NOMO-1 (cell line): ENCODE results near the gene BRICD5.
"Not testable (repeated sequence)": the region's sequence is repeated elsewhere in the genome, so short reads cannot be mapped to it uniquely, and the experiment has no call there.

ENCODE experiments used
- DNase-seq, 2 experiments: peaks; one replicate each; lab custom pipeline; 2025; ENCODE audit not compliant: unreplicated experiment in 2 of 2; lab: John Stamatoyannopoulos, UW

The BRICD5 gene

DNA sequence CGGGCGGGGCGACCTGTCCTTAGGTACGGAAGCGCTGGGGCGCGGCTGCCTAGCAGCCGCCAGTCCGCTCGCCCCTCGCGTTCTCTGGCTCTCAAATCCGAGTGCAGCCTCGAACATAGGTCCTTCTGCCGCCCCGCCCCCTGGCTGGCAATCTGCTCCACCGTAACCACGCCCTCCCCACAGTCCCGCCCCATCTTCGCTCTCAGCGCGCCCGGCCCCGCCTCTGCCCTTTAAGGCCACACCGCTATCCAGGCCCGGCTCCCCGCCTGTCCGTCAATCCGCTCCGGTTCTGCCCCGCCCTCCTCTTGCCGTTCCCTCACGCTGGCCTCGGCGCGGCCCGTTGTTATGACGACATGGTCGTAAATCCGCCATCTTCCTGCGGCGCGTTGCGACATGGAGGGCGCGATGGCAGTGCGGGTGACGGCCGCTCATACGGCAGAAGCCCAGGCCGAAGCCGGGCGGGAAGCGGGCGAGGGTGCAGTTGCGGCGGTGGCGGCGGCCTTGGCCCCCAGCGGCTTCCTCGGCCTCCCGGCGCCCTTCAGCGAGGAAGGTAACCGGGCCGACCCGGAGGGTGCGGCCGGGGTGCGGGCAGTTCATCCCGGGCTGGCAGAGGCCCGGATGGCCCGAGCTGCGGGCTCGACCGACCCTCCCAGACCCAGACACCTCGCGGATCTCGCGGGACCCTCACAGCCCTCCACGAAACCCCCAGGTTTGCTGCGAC, 12.7 kb upstream of the BRICD5 start, which contains the start of gene E4F1:
Gene E4F1 (plus strand): TSS at position 371 of the 721 bp plus-strand sequence. CDS start 23 bp downstream, at position 394.
- DNase-seq = peak; percentile 99 to 100

DNA sequence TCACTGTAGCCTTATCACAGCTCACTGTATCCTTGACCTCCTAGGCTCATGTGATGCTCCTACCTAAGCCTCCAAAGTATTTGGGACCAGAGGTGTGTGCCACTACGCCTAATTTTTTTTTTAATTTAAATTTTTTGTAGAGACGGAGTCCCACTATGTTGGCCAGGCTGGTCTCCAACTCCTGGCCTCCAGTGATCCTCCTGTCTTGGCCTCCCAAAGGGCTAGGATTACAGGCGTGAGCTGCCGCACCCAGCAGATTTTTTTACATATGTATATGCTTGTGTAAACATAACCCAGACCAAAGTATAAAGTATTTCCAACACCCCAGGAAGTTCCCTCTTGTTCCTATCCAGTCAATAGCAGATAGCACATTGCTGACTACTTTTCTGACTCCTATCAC, 5.7 kb upstream of the BRICD5 start:
- DNase-seq = no peak

DNA sequence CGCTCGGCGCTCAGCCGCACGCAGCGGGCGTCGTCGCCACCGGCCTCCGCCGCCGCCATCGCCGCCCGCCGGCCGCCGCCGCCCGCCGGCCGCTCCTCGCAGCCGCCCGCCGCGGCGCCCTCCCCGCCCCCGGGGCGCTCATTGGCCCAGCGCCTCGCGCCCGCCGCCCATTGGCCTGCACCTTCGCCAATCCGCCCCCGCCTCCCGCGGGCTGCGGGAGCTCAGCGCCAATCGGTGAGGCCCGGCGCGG, 4.0 kb upstream of the BRICD5 start, which contains the start of gene PGP:
Gene PGP (minus strand): TSS at position 122 of the 250 bp plus-strand sequence. CDS start 63 bp downstream, at position 59.
- DNase-seq = no peak

DNA sequence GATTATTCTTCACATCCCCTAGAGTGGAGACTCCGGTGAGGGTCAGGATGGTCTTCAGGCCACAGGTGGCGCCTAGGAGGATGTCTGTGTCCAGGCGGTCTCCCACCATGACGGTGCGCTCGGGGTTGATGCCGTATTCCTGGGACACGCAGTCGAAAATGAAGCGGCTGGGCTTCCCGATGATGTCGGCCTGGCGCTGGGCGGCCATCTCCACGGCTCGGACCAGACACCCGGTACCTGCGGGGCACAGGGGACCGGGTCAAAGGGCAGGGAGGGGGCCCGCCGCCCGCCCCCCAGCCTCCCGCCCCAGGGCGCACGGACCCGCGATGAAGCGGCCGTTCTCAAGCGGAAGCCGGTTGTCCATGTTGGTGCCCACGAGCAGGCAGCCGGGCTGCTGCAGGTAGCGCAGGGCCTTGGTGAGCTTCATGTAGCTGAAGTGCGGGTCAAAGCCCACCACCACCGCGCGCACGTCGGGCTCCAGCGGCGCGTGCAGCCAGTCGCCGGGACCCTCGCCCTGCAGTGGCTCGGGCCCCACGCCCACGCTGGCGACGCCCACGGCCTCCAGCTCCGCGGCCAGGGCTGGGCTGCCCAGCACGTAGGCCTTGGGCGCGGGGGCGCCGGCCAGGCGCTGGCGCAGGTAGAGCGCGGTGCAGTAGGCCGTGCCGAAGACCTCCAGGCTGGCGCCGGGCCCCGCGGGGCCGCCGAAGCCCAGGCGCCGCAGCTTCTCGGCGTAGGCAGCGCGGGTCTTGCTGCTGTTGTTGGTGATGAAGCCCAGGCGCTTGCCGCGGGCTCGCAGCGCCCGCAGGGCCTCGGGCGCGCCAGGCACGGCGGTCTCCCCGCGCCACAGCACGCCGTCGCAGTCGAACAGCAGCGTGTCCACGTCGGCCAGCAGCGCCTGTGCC, 3.4 kb upstream of the BRICD5 start:
- DNase-seq = peak in 1 of 2 experiments; percentile 5

DNA sequence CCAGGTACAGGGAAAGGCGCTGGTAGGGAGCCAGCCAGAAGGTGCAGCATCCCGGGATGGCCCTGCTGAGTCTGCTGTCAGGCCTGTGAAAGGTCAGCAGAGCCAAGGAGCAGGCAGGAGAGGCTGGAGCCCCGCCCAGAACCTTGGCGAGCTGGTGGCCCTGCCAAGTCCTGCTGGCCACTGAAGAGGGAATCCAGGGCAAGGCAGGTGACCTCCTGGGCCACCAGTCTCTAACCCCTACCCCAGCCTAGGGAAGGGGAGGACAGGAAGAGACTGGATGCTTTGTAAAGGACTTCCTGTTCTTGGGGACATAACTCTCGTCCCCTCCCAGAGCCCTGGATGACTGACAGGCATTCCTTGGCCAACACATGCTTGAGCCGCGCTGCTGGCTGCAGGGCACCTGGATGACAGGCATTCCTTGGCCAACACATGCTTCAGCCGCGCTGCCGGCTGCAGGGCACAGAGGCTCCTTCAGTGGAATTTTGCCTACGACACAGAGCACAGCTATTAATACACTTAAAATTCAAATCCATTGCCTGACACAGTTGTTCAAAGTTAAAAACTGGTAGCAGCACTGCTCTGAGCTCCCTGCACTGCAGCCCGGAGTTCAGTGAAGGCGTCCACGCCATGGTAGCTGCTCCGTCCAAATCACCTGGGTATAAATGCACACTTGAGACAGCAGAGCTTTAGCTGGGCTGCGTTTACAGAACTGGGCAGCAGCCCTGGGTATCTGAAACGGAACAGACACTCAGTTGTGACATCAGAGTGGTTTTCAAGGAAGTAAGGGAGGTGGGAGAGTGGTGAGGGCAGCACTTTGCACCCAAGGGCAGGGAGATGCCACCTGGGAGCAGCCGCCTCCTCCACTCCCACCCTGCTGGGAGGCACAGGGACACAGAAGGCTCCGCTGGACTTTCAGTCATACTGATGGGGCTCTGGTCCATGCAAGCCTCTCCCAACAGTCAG, 2.0 kb upstream of the BRICD5 start:
- peak; percentile 33 to 50 for DNase-seq

DNA sequence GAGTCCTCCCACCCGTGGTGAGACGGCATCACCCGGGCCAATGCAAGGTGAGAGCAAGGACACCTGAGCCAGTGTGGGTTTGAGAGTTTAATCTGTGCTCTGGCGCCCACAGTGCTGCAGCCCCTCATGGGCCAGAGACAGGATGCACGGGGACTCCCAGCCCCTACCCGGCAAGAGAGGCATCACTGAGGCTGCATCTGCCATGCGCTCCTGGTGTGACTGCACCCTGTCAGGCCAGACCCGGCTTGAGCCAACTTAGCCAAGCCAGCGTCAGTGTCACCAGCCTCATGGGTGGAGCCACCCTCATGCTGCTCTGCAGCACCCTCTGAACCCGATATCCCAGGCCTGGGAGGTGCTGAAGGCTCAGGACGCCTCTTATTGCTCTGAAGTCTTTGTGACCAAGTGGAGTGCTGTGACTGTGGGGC, 1.3 kb upstream of the BRICD5 start:
- DNase-seq = no peak

DNA sequence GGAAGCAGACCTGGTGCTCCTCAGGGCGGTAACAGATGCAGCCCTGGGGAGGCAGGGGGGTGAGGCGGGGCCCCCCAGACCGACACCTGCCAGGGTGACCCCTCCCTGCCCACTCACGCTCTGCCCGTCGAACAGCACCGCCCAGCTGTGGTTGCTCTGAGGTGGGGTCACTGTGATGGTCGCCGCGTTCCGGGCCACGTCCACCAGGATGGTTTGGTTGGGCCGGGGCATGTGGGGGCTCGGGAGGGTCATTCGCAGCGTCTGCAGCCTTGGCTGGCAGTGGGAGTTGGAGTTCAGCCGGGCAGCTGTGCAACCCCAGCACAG, 692 bp downstream of the BRICD5 start:
- DNase-seq = no peak

DNA sequence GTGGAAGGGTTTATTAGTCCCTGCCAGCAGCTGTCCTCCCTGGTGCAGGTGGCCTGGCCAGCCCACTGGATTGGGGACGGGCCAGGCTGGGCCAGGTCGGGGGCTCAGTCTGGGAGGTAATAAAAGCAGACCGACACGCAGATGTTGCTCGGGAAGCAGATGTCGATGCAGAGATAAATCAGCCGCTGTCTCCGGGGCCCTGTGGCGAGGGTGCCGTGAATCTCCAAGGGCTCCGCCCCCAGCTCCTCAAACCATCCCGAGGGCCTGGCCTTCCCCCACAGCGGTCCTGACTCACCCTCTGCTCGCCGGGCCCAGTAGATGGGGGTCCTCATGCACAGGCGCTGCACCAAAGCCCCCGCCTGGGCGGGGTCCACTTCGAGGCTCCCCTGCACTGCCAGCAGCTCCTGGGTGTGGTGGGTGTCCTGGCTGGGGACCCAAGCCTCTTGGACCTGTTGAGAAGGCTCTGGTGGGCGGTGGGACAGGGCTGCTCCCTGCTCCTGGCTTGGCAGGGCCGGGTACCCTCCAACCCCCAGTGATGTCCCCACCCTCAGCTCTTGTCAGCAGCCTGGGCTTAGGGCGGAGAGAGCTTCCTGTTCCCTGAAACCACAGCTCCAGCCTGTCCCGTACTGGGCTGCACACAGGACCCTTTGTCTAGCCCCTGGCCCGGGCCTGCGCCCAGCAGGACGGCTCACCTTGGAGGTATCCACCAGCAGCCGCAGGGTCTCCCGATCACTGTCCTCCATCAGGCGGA, 1.2 kb downstream of the BRICD5 start:
- no peak for DNase-seq

DNA sequence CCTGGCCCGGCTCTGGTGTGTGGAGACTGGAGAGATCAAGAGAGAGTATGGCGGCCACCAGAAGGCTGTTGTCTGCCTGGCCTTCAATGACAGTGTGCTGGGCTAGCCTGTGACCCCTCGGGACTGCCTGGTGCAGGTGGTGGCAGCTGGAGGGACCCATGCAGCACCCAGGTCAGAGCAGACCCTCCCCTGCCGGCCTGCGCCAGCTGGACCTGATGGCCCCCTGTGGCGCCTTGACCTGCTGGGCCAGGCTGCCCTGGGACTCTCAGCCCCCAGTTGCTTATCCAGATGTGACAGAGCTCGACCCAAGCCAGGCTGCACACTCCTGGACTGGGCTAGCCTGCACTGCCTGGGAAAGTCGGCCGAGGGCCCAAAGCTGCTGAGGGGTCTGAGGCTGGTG, 1.9 kb downstream of the BRICD5 start:
- no peak for DNase-seq

DNA sequence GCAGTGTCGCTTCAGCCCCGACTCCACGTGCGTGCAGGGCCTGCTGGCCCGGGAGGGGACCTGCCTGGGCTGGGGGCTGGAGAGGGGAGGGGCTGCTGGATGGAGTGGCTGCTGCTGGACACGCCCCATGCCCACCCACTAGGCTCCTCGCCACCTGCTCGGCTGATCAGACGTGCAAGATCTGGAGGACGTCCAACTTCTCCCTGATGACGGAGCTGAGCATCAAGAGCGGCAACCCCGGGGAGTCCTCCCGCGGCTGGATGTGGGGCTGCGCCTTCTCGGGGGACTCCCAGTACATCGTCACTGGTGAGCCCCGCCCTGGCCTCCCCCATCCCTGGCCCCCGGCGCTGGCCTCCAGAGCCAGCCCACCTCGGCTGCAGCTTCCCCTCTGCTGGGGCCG, 2.4 kb downstream of the BRICD5 start:
- no peak for DNase-seq

DNA sequence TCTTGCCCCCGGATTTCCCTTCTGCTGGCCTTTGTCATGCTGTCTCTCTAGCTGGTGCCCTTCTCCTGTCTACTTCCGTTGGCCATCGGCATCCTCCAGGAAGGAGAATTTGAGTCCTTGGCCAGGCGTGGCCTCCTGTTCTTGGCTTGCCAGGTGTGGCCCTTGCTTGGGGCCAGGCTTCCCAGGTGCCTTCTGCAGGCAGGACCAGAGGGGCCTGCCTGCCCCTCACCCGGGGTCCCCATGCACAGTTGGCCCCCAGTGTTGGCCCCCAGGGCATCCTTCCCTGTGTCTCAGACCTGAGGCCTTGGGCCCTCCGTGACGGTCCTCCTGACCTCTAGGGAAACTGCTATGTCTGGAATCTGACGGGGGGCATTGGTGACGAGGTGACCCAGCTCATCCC, 2.8 kb downstream of the BRICD5 start:
- DNase-seq = no peak

DNA sequence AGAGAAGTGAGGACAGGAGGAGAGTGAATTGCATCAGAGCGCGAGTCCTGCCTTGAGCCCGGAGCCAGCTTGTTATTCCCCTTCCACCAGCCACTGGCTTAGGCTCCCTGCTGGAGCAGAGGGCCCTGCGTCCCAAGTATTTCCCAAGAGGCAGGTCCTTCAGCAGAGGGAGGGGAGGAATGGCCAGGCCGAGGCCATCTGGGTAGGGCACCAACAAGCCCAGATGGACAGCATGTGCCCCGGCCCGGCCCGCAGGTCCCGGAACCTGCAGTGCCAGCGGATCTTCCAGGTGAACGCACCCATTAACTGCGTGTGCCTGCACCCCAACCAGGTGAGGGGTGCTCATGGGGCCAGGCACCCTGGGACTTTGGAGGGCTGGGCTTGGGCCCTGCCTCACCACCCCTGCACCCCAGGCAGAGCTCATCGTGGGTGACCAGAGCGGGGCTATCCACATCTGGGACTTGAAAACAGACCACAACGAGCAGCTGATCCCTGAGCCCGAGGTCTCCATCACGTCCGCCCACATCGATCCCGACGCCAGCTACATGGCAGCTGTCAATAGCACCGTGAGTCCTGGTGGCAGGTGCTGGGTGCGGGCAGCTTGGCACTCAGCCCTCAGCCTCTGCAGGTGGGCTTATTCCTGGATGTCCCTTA, 3.8 kb downstream of the BRICD5 start:
- DNase-seq = no peak

DNA sequence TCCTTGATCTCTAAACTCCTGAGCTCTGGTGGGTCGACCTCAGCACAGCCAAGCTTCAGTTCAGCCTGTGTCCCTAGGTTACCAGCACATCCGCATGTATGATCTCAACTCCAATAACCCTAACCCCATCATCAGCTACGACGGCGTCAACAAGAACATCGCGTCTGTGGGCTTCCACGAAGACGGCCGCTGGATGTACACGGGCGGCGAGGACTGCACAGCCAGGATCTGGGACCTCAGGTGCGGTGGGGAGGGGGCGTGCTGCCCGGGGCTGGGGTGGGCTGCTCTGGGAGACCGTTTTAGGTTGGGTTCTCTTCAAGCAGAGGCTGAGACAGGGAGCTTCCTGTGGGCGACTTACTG, 4.3 kb downstream of the BRICD5 start:
- DNase-seq = no peak

DNA sequence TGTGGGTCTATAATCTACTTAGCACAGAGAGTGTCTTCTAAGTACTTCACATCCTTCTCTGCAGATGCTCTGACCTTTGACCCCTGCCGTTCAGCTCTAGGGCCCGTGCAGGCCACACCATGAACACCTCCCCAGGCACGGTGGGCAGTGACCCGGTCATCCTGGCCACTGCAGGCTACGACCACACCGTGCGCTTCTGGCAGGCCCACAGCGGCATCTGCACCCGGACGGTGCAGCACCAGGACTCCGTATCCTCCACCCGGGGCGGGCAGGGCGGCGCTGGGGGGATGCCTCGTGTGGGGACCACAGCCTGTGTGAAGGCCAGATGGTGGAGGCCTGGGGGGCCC, 4.7 kb downstream of the BRICD5 start:
- DNase-seq = no peak

DNA sequence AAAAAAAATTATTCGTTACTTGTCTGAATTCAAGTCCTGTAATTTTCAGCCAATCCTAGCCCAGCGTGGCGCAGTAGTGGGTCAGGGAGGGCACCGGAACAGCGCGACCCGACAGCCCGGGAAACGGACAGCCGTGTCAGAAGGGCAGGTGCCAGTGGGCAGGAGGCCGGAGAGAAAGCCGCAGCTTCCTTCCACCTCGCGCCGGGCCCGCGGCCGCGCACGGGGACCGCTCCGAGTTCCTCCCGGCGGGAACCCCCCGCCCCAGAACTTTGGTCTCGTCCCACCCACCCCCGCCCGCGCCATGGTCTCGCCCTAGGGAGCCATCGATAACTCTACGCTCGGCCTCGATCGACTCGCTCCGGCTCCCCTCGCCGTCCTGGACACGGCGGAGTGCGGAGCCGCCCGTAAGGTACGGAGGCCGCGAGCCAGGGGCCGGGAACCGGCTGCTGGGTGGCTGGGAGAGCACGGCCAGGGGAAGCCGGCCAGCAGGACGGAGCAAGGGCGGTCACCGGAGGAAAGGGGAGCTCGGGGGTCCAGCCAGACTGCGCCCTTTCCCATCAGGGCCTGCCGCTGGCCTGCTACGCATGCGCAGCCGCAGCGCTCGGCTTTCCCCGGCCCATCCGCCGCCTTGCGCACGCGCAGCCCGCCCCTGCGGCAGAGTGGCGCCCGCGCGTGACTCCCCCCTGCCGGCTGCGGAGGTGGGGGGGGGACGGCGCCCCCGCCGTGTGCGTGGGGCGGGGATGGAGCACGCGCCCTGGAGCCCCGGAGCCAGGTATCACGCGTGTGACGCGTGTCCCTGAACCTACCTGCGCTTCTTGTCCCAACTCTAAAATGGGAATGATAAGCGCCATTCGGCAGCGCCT, 5.3 kb downstream of the BRICD5 start, which contains the start of gene MLST8:
Gene MLST8 (plus strand): TSS at position 351 of the 863 bp plus-strand sequence. CDS start 632 bp downstream, outside the sequence.
- peak; percentile 74 to 82 for DNase-seq

DNA sequence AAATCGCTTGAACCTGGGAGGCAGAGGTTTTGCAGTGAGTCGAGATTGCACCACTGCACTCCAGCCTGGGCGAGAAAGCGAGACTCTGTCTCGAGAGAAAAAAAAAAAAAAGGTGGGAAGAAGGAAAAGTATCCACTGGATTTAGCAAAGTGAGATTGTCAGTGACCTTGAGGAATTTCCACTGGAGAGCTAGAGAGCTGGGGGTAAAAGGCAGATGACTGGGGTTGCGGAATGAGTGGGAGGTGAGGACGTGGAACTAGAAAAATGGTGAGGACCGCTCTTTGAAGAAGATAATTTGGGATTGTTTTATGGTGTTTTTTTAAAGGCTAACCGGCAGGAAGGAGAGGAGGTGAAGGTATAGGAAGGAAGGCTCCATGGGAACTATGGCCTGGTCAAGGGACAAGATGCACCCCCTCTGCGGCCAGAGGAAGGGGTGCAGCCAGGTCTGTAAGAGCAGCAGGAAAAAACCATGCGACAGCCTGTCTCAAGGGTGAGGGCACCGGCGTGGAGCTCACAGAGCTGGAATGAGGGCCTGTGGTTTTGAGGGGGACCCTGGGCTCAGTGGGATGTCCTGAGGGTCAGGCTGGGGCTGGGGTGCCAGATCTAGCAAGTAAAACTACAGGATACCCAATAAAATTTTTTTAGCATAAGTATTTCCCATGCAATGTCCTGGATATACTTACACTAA, 6.1 kb downstream of the BRICD5 start:
- DNase-seq = no peak

DNA sequence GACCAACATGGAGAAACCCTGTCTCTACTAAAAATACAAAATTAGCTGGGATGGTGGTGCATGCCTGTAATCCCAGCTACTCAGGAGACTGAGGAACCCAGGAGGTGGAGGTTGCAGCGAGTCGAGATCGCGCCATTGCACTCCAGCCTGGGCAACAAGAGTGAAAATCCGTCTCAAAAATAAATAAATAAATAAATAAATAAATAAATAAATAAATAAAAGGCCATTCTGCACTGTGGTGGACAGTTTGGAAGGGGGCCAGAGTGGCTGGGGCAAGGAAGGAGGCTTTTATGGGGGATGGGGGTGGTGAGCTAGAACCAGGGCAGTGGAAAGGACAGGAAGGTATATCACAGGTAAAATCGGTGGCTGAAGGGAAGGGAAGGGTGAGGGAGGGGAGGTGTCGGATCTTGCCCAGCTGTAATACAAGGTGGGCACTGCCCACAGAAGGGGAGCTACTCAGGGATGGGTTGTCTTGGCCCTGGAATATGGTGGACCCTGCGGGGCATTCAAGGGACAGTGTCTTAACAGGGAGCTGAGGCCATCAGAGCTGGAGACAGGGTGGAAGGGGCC, 7.5 kb downstream of the BRICD5 start:
- DNase-seq = not testable (repeated sequence)

DNA sequence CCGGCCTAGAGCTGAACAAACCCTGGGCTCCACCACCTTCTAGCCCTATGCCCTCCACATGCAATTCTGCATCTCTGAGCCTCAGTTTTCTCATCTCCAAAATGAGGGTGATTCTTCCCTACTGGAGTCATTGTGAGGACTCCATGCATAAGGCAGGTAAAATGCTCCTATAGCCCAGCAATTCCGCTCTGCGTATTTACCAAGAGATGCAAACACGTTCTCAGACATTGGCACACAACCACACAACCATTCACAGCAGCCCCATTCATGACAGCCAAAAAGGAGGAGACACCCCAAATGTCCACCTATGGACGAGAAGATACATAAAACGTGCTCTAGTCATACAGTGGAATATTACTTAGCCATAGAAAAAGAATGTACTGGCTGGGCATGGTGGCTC, 10.3 kb downstream of the BRICD5 start:
- no peak for DNase-seq
